HG02610 (cell line): ENCODE measurements around the gene UTS2R.

Experiments
- ATAC-seq: cut with Tn5 transposase; IDR thresholded peaks from one replicate; pipeline ENCODE4 v1.9.1; 2021; ENCODE audit warnings: mild to moderate bottlenecking, moderate library complexity; ENCODE audit not compliant: unreplicated experiment

Gene UTS2R

GRCh38 chr17:82371333-82372248, at the start of gene UTS2R:
UTS2R (plus strand) TSS chr17:82371765; CDS start chr17:82374325, 2,560 bp downstream.
- no peak for ATAC-seq

- ATAC-seq: no peak
Measured at GRCh38 chr17:82321947-82322466, 49.6 kb upstream of the UTS2R start.

- no peak for ATAC-seq
Measured at GRCh38 chr17:82322526-82323453, 48.8 kb upstream of the UTS2R start.

GRCh38 chr17:82323514-82324234, 47.9 kb upstream of the UTS2R start:
- ATAC-seq: no peak

- no peak for ATAC-seq
Measured at GRCh38 chr17:82324566-82325285, 46.8 kb upstream of the UTS2R start.

- no peak for ATAC-seq
Measured at GRCh38 chr17:82325286-82326180, 46.0 kb upstream of the UTS2R start.

GRCh38 chr17:82327289-82327688, 44.3 kb upstream of the UTS2R start:
- ATAC-seq: no peak

- no peak for ATAC-seq
Measured at GRCh38 chr17:82327757-82328140, 43.8 kb upstream of the UTS2R start.

GRCh38 chr17:82328141-82328993, 43.2 kb upstream of the UTS2R start:
- no peak for ATAC-seq

- no peak for ATAC-seq
Measured at GRCh38 chr17:82328994-82329507, 42.5 kb upstream of the UTS2R start.

- no peak for ATAC-seq
Measured at GRCh38 chr17:82329683-82330321, 41.8 kb upstream of the UTS2R start.

GRCh38 chr17:82330322-82331239, 41.0 kb upstream of the UTS2R start:
- ATAC-seq: no peak

- ATAC-seq: no peak
Measured at GRCh38 chr17:82331345-82331939, 40.1 kb upstream of the UTS2R start.

- ATAC-seq: no peak
Measured at GRCh38 chr17:82332669-82333278, 38.8 kb upstream of the UTS2R start.
